Pancreas (tissue), 10 donors: Measurements from ENCODE around the gene FBXW4. TPM values are rescaled to one million over a fixed set of nuclear protein-coding genes. Genes with fewer than 3 reads are reported as not detected.

Experiments used
- ATAC-seq, 4 donors: fragments of 200-7000 bp; cut with Tn5 transposase; one replicate each; pipeline versions ENCODE4 v1.8.0 to v1.9.1; 2020; ENCODE audit warnings: mild to moderate bottlenecking in 4 of 4, moderate library complexity in 4 of 4
- DNase-seq, 6 donors: peaks; one replicate each; pipeline ENCODE4 v3.0.0-alpha.2; 2020
- FAIRE-seq: peaks from 2 replicates; lab custom pipeline; 2012; peaks lifted over from hg19 to GRCh38; lab: Jason Lieb, UNC
- H3K27ac ChIP-seq, 4 donors: fragments of 200-600 bp; sonication (generic); 1 replicate in 3 of 4; 2 replicates in 1 of 4; pipeline versions ENCODE4 v1.5.0 to v1.8.0; 2020
- H3K27me3 ChIP-seq, 4 donors: fragments of 200-600 bp; one replicate each; pipeline ENCODE4 v1.8.0; 2021
- H3K36me3 ChIP-seq, 3 donors: fragments of 200-600 bp; sonication (generic) in 1 of 3; one replicate each; pipeline versions ENCODE4 v1.5.0 to v1.8.0; 2020 to 2021
- H3K4me1 ChIP-seq, 3 donors: fragments of 200-600 bp; one replicate each; pipeline ENCODE4 v1.8.0; 2021
- H3K4me3 ChIP-seq, 4 donors: fragments of 200-600 bp; sonication (generic) in 2 of 4; one replicate each; pipeline versions ENCODE4 v1.5.0 to v1.8.0; 2020 to 2021
- H3K9me3 ChIP-seq, 4 donors: fragments of 200-600 bp; one replicate each; pipeline ENCODE4 v1.8.0; 2021
- CTCF ChIP-seq, 4 donors: fragments of 200-600 bp; sonication (generic) in 3 of 4; IDR thresholded peaks; one replicate each; pipeline versions ENCODE4 v1.5.0 to v1.8.0; 2021; ENCODE audit warnings: antibody characterized with exemption in 4 of 4
- WGBS, 2 donors: extraction: QIAGEN DNeasy Blood & Tissue Kit; methylation state at CpG; one replicate each; pipeline ENCODE4 v1.1.7; 2013; 5-methylcytosine and 5-hydroxymethylcytosine counted together
- intact Hi-C, 3 donors: fragments of 100-400 bp; cut with DNase I; formaldehyde crosslinking; loops; one replicate each; pipeline versions ENCODE4 v1.11.1 to v1.14.2; 2022
- polyA plus RNA-seq, 2 donors: library from polyadenylated mRNA; stranded (reverse); fragments of 200-250 nt; gene quantifications; one replicate each; pipeline ENCODE4 v1.2.3, GENCODE V29; 2013
- total RNA-seq, 6 donors: library from RNA; stranded (reverse); fragmentation: NEBNext Ultra II Directional in 4 of 6; extraction: Animal tissue kit (Norgen Biotek cat#: 25700) in 4 of 6; gene quantifications; one replicate each; pipeline versions ENCODE4 v1.2.1 to v1.2.4, GENCODE V29; 2021 to 2023
- donor health status: healthy with polysubstance abuse.
- donor health status: DM: no; HTN: no; CAD: no; lungs with moderate emphysema.
- donor health status: DM: no; HTN: no; CAD: no.
- donor health status: control.
- donor health status: control.
- donor health status: Bipolar disorder and iron deficiency.
- donor health status: DM: yes; HTN: yes; CAD: no.
- donor health status: DM: no; HTN: no; CAD: no.
- donor health status: DM: no; HTN: no; CAD: no.
- donor health status: DM: yes; HTN: yes; CAD: no.

FBXW4 gene
- total and polyA plus RNA-seq, 8 donors, result 32.3 to 49.4 (median 40.0) TPM

DNA sequence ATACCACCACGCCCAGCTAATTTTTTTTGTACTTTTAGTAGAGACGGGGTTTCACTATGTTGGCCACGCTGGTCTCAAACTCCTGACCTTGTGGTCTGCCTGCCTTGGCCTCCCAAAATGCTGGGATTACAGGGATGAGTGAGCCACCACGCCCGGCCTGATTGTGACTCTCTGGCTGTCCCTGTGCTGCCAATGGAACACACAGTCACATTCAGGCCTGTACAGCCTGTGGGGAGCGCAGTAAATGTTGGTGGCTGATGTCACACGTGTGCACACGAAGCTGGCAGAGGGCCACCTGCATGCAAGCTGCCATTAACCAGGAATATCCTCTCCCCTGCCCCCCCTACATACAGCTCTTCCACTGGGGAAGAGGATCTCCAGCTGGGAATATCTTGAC is 129.0 kb downstream of the FBXW4 start:
- WGBS, 2 donors, result 54 to 56% methylated on average over 8 of the region's 8 CpGs
- FAIRE-seq (no peak), DNase-seq (peak in 1 of 6 donors; percentile 6), ATAC-seq (no peak)
- Histone ChIP-seq H3K4me1 (peaks cover 7 to 12% (median 7%) of the 10 kb centered on the region in 3 donors), H3K9me3 (no peaks in the 10 kb centered on the region), H3K4me3 (no peak overlapping the region), H3K27me3 (peaks cover 0 to 18% (median 2%) of the 10 kb centered on the region in 4 donors), H3K27ac (no peak overlapping the region), H3K36me3 (no peaks in the 10 kb centered on the region)
- no peak for TF ChIP-seq CTCF (IDR thresholded peaks at IDR 0.05)
- intact Hi-C loops, result loop anchor here in 1 of 3 donors (5.0 kb wide), 1 partner anchor 354 kb away; no protein-coding TSS in a partner anchor

DNA sequence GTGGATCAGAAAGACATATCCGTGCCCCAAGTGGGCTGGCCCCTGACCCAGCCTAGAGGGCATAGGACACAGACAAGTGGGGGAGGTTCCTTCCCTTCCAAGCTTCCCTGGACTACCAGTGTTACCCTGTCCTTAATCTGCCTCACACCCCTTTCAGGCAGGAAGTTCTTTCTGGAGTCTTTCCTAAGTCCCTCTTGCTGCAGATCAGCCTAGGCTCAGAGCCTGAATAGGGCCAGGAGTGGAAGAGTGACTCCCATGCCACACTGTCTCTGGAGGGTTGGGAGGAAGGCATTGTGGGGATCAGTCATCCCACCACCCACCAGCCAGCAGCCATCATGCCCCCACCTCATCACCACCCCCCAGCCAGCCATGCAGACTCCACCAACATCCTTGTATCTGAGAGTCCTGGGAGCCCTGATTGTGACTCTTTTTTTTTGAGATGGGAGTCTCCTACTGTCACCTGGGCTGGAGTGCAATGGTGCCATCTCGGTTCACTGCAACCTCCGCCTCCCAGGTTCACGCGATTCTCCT is 129.5 kb downstream of the FBXW4 start:
- FAIRE-seq, result no peak
- Histone ChIP-seq H3K9me3 (no peaks in the 10 kb centered on the region), H3K27ac (no peak overlapping the region), H3K27me3 (peaks cover 0 to 18% (median 2%) of the 10 kb centered on the region in 4 donors), H3K4me3 (no peak overlapping the region), H3K4me1 (peaks cover 7% of the 10 kb centered on the region in 3 donors), H3K36me3 (no peaks in the 10 kb centered on the region)
- intact Hi-C loops, result loop anchor here in 1 of 3 donors (5.0 kb wide), 1 partner anchor 353 kb away; no protein-coding TSS in a partner anchor
- WGBS, 2 donors, result 73 to 76% methylated on average over 5 of the region's 5 CpGs
- TF ChIP-seq CTCF (IDR thresholded peaks at IDR 0.05), result no peak
- peak in 2 of 6 donors; percentile 3 to 4 for DNase-seq
- no peak for ATAC-seq

DNA sequence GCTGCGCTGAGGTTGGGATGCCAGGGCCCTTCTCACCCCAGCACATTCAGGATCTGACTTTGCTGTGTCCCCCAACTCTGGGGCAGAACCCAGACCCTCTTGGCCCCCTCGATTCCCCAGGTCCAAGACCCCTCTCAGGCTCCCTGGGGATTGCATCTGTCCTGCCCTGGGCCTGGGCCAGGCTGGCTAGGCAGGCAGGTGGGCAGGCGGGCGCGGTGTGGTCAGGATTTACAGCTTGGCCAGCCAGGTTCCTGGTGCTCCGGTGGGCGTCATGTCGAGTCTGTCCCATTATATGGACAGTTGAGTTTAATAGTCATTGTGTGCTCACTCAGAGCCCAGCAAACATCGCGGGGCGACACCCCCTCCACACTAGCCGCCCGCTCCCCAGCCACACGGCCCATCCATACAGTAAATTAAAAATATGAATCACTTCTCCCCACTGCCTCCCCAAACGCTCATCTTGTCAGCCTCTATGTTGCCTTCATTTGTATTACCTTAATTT is 130.4 kb downstream of the FBXW4 start:
- no peak for FAIRE-seq
- peak in 1 of 6 donors; percentile 5 for DNase-seq

GRCh38 chr10:101563497-101564040 is 131.4 kb downstream of the FBXW4 start:
- intact Hi-C loops, result no loop called here
- no peak for TF ChIP-seq CTCF (IDR thresholded peaks at IDR 0.05)
- no peak for FAIRE-seq
- no peak overlapping the region for H3K4me3 ChIP-seq
- H3K36me3 ChIP-seq, result no peaks in the 10 kb centered on the region
- H3K9me3 ChIP-seq, result no peaks in the 10 kb centered on the region
- 46 to 59% methylated on average over 11 of the region's 11 CpGs for WGBS, 2 donors
- H3K27me3 ChIP-seq, result peaks cover 0 to 15% (median 2%) of the 10 kb centered on the region in 4 donors
- ATAC-seq, result no peak
- peak in 1 of 6 donors; percentile 2 for DNase-seq
- H3K27ac ChIP-seq, result no peak overlapping the region
- no peaks in the 10 kb centered on the region for H3K4me1 ChIP-seq

More for the DNA sequence above, 130.4 kb downstream of the FBXW4 start:
- WGBS, 2 donors, result 73 to 79% methylated on average over 15 of the region's 15 CpGs
- no peak for TF ChIP-seq CTCF (IDR thresholded peaks at IDR 0.05)
- Histone ChIP-seq H3K9me3 (no peaks in the 10 kb centered on the region), H3K4me1 (peaks cover 1 to 2% (median 2%) of the 10 kb centered on the region in 3 donors), H3K36me3 (no peaks in the 10 kb centered on the region), H3K4me3 (no peak overlapping the region), H3K27me3 (peaks cover 0 to 18% (median 2%) of the 10 kb centered on the region in 4 donors), H3K27ac (no peak overlapping the region)
- no peak for ATAC-seq
- intact Hi-C loops, result no loop called here

DNA sequence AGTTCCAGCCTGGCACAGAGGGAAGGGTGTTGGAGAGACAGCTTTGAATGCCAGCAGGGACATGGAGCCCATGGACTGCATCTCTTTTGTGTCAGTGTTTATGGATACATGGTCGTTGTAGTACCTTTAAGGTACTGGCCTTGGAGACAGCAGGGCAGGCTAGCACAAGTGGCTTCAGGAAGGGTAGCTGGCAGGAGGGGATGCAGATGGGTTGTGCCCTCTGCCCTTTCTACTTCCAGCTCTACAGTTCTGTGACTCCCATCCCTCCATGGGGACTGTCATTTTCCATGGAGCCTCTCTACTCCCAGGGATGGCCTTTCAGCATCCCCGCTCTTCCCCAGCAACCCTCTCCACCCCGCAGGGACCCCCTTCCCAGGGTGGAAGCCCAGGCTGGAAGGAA is 132.0 kb downstream of the FBXW4 start:
- Histone ChIP-seq H3K36me3 (no peaks in the 10 kb centered on the region), H3K27ac (no peak overlapping the region), H3K27me3 (peaks cover 0 to 14% (median 2%) of the 10 kb centered on the region in 4 donors), H3K9me3 (no peaks in the 10 kb centered on the region), H3K4me3 (no peak overlapping the region), H3K4me1 (no peaks in the 10 kb centered on the region)
- ATAC-seq (no peak), DNase-seq (peak in 1 of 6 donors; percentile 2), FAIRE-seq (no peak)
- 51 to 53% methylated on average over 3 of the region's 3 CpGs for WGBS, 2 donors
- intact Hi-C loops, result no loop called here
- TF ChIP-seq CTCF (IDR thresholded peaks at IDR 0.05), result no peak
